ENCODE measurements around the gene FGD6. TPM values are rescaled to one million over a fixed set of nuclear protein-coding genes. Genes with fewer than 3 reads are reported as not detected.

Gene FGD6
- total and polyA plus RNA-seq, 9 donors, result 4.5 to 18.7 (median 15.2) TPM

DNA sequence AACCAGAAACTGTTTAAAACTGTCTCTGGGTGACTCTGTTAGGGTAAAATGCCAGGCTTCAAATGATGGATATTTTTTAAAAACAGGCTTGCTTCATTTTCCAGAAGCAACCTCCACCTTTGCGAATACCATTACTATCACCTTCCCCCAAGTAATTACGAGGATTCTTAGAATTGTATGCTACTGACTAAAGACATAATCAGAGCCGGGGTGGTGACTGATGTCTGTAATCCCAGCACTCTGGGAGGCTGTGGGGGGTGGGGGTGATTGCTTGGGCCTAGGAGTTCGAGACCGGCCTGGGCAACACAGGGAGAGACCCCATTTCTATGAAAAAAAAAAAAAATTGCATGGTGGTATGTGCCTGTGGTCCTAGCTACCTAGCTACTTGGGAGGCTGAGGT is 38.3 kb downstream of the FGD6 start:
- TF ChIP-seq, protein P1, sequence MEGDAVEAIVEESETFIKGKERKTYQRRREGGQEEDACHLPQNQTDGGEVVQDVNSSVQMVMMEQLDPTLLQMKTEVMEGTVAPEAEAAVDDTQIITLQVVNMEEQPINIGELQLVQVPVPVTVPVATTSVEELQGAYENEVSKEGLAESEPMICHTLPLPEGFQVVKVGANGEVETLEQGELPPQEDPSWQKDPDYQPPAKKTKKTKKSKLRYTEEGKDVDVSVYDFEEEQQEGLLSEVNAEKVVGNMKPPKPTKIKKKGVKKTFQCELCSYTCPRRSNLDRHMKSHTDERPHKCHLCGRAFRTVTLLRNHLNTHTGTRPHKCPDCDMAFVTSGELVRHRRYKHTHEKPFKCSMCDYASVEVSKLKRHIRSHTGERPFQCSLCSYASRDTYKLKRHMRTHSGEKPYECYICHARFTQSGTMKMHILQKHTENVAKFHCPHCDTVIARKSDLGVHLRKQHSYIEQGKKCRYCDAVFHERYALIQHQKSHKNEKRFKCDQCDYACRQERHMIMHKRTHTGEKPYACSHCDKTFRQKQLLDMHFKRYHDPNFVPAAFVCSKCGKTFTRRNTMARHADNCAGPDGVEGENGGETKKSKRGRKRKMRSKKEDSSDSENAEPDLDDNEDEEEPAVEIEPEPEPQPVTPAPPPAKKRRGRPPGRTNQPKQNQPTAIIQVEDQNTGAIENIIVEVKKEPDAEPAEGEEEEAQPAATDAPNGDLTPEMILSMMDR (IDR thresholded peaks at IDR 0.05), result no peak
- TF ChIP-seq POLR2A (IDR thresholded peaks at IDR 0.05), result no peak
- TF ChIP-seq EP300 (IDR thresholded peaks at IDR 0.05), result no peak
- DNase-seq, result no peak
- 74 to 77% (median 74%) methylated on average over 5 of the region's 5 CpGs for WGBS, 3 donors

DNA sequence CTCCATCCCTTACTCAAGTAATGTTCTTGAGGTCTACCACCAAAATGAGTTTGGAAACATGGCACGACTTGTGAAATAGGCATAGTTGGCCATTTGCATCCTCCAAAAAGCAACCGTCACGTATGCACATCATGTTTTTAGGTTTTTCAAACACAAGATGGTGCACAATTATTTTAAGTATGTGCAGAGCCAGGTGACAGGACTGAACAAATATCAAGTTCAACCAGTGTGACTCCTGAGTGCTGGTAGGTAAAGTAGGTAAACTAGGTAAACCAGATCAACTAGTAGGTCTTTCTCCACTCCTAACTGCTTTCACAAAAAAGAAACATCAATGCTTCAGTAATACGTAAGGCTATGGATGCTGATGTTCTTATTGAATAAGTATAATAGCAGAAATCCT is 39.1 kb downstream of the FGD6 start:
- intact Hi-C loops (cut with DNase I), result no loop called here
- Histone ChIP-seq H3K27ac (no peak overlapping the region), H3K9me3 (no peaks in the 10 kb centered on the region), H3K36me3 (no peaks in the 10 kb centered on the region), H3K4me3 (no peak overlapping the region), H3K4me1 (ENCODE audit: insufficient read depth) (peaks cover 2% of the 10 kb centered on the region), H3K27me3 (no peaks in the 10 kb centered on the region)
- 74 to 97% (median 86%) methylated on average over 4 of the region's 4 CpGs for WGBS, 3 donors
- no peak for DNase-seq
- TF ChIP-seq, protein P1 (IDR thresholded peaks at IDR 0.05), result no peak
- TF ChIP-seq POLR2A (IDR thresholded peaks at IDR 0.05) (no peak), EP300 (IDR thresholded peaks at IDR 0.05) (no peak)

More for the DNA sequence above, 38.3 kb downstream of the FGD6 start:
- H3K36me3 ChIP-seq, result no peaks in the 10 kb centered on the region
- no peak overlapping the region for H3K27ac ChIP-seq
- no peak overlapping the region for H3K4me3 ChIP-seq
- H3K9me3 ChIP-seq, result no peaks in the 10 kb centered on the region
- no peaks in the 10 kb centered on the region for H3K4me1 ChIP-seq (ENCODE audit: insufficient read depth)
- H3K27me3 ChIP-seq, result no peaks in the 10 kb centered on the region
- intact Hi-C loops (cut with DNase I), result no loop called here

DNA sequence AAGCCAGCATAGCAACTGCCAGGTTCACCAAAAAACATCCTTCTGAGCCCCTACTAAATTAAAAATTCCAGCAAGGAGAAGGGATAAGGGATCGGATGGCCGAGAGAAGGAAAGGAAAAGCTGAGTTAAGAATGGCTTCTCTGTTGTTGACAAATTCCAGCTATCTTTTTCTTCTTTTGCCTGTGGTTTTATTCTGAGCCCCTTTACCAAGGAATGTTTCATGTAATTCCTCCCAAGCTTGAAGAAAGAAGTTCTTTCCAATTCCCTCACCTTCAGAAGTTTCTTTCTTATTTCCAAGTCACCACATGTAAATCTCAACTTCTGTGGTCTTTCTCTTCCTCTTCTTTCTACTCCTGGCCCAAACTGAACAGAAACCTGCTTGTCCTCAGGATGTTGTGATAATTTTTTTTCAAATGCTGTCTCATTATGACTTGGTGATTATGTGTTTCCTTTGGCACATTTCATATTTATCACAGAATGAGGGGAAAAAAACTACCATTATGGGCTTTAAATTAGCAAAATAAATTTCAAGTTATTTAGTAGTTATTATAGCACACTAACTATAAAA is 40.0 kb downstream of the FGD6 start:
- no peak for TF ChIP-seq POLR2A (IDR thresholded peaks at IDR 0.05)
- TF ChIP-seq EP300 (IDR thresholded peaks at IDR 0.05), result no peak
- TF ChIP-seq, protein P1 (IDR thresholded peaks at IDR 0.05), result no peak
- H3K4me3 ChIP-seq, result no peak overlapping the region
- H3K9me3 ChIP-seq, result no peaks in the 10 kb centered on the region
- WGBS, 3 donors, result 30 to 51% (median 47%) methylated on average over 2 of the region's 2 CpGs
- peaks cover 4% of the 10 kb centered on the region for H3K4me1 ChIP-seq (ENCODE audit: insufficient read depth)
- H3K36me3 ChIP-seq, result no peaks in the 10 kb centered on the region
- intact Hi-C loops (cut with DNase I), result no loop called here
- no peaks in the 10 kb centered on the region for H3K27me3 ChIP-seq
- DNase-seq, result no peak
- H3K27ac ChIP-seq, result peak overlapping the region in 1 of 2 donors; percentile 23

DNA sequence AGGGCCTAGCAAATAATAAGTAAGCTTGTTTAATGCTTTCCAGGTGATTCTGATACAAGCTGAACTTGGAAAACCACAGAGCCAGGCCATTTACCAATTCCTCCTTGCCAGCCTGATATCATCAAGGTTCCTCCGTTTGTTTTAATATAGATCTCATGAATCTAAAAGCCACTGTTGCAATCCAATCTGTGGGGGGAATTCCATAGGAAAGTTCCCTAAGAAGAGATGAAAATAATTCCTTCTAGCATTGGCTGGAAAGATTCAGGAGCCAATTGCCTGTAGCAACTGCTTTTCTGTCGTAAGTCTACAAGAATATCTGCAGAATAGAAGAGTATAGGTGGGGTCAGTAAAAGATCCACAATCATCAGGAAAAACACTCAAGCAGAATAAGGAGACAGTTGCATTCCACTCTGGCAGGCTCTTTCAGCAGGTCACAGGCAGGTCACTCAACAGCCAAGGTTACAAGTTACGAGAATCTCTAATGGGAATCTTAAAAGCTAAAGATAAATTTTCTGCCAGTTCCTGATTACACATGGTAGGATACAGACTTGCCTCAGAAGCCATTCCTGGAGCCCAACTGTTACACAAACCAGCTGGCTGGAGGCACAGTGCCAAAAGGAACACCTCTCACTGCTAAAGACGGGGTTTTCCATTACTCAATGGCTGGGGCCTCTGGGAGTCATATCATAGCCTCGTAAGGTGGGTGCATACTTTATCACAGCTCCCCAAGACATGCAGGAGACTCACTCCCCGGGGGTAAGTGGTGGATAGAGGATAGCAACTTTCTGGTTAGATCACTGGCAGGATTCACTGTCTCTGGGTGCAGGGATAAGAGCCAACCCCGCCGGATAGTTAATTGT is 43.6 kb downstream of the FGD6 start:
- WGBS, 3 donors, result 23 to 35% (median 29%) methylated on average over 8 of the region's 8 CpGs
- H3K4me1 ChIP-seq (ENCODE audit: insufficient read depth), result peaks cover 4% of the 10 kb centered on the region
- H3K36me3 ChIP-seq, result no peaks in the 10 kb centered on the region
- no peaks in the 10 kb centered on the region for H3K9me3 ChIP-seq
- no peak overlapping the region for H3K4me3 ChIP-seq
- DNase-seq, result peak; percentile 73 to 87 (median 85)
- H3K27me3 ChIP-seq, result no peaks in the 10 kb centered on the region
- no peak for TF ChIP-seq EP300 (IDR thresholded peaks at IDR 0.05)
- TF ChIP-seq POLR2A (IDR thresholded peaks at IDR 0.05), result no peak
- TF ChIP-seq, protein P1 (IDR thresholded peaks at IDR 0.05), result no peak
- intact Hi-C loops (cut with DNase I), result no loop called here
- H3K27ac ChIP-seq, result peak overlapping the region; percentile 4 to 33

All from ovary (tissue), 9 donors.